ENCODE data around the gene MRPS33.

The MRPS33 gene

DNA sequence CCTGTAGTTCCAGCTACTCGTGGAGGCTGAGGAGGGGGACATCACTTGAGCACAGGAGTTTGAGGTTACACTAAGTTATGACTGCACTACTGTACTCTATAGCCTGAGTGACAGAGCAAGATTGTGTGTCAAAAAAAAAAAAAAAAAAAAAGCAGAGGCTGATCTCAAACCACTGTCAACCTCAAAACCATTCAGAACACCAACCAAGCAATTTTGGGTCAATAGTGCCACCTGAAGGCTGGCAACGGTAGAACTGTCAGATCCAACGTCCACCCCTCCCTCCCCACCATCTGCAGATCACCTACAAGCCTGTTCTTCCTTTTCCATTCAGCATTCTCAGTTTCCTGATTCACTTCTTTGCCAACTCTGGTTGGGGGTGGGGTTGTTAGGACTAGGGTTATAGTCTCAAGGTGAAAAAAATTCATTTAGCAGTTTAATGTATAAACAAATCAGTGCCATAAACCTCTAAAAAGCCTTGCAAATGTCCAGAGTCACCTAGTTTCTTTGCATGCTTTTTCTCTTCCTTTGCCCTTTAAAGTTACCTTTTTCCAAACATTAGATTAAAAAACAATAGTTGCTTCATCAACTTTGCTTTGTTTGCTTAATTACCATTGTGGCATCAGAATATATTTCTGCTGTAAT lies 2.6 kb downstream of the MRPS33 start:
- DNase-seq (ENCODE audit: low read depth): peak; percentile 76
- H3K4me3 ChIP-seq (ENCODE audit: low read depth, low read length): no peak overlapping the region
- TF ChIP-seq, protein P1, sequence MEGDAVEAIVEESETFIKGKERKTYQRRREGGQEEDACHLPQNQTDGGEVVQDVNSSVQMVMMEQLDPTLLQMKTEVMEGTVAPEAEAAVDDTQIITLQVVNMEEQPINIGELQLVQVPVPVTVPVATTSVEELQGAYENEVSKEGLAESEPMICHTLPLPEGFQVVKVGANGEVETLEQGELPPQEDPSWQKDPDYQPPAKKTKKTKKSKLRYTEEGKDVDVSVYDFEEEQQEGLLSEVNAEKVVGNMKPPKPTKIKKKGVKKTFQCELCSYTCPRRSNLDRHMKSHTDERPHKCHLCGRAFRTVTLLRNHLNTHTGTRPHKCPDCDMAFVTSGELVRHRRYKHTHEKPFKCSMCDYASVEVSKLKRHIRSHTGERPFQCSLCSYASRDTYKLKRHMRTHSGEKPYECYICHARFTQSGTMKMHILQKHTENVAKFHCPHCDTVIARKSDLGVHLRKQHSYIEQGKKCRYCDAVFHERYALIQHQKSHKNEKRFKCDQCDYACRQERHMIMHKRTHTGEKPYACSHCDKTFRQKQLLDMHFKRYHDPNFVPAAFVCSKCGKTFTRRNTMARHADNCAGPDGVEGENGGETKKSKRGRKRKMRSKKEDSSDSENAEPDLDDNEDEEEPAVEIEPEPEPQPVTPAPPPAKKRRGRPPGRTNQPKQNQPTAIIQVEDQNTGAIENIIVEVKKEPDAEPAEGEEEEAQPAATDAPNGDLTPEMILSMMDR (IDR thresholded peaks at IDR 0.05; ENCODE audit: insufficient read depth, low read depth, low read length, missing control alignments): peak; percentile 64

DNA sequence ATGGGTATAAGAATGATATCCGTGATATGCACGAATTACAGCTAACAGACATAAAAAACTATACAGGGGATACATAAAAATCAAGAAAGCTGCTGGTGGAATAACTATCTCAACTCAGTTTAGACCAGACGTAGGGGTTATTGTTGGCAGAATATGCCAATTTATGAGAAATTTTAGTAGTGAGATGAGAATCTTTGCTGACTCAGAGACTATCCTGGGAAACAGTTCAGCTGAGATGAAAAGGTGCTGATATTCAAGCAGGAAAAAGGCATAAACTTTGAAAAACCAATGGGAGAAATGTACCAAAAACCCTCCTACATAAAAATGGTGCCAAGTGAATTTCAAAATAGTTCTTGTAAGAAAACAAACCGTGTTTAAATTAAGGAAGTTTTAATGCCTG lies 3.3 kb downstream of the MRPS33 start:
- H3K4me3 ChIP-seq (ENCODE audit: low read depth, low read length): no peak overlapping the region
- TF ChIP-seq, protein P1 (IDR thresholded peaks at IDR 0.05; ENCODE audit: insufficient read depth, low read depth, low read length, missing control alignments): no peak
- no peak for DNase-seq (ENCODE audit: low read depth)

DNA sequence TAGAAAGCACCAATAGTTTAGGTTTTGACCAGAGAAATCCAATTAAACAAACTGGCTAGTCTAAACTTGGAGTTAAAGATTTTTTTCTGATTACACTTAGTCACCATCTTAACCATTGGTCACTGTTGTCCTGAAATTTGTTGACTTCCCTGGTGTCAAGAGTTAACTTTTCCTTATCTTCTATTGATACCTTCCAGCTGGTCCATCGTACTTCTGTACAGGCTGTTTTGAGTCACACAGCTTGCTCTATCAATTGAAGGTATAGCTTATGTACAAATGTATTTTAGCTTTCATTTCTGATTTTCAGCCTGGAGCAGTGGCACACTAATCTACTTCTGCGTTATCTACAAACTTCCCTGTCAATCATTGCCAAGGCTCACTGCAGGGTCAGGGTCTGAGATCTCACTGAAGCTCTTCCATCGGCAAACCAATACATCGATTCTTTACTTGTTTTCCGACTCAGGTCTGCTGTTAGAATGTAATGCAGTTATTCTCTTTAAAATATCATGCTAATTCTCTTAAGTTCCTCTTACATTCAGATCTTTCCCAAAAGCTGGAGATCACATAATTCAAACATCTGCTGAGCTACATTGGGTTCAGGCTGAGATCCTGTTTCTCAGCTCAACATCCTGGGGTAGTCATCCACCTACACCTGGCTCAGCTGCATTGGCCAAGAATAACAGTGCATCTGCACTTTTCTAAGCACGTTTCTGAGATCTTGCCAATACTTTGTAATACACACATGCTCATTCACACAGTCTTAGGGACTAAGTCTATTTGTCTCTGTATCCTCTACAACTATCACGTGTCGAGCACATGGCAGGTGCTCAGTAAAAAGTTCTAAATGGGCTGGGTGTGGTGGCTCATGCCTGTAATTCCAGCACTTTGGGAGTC lies 11.3 kb downstream of the MRPS33 start:
- DNase-seq (ENCODE audit: low read depth): no peak
- TF ChIP-seq, protein P1 (IDR thresholded peaks at IDR 0.05; ENCODE audit: insufficient read depth, low read depth, low read length, missing control alignments): no peak
- no peak overlapping the region for H3K4me3 ChIP-seq (ENCODE audit: low read depth, low read length)

DNA sequence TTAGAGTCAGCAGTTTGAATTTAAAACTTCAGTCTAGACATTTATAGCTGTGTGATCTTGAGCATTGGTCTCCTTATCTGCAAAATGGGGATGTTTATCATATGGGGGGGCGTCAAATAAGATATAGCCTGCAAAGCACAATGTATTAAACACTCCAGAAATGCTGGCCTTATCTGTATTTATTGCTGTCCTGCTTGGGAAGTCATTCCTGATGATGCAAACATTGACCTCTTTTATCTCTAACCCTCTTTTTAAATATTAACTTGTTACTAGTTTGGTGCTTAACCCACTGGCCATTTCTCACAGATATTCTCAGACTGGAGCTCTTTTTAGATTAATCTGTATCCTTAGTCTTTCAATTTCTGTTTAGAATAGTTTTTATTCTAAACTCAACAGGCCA lies 13.2 kb downstream of the MRPS33 start:
- TF ChIP-seq, protein P1 (IDR thresholded peaks at IDR 0.05; ENCODE audit: insufficient read depth, low read depth, low read length, missing control alignments): no peak
- no peak overlapping the region for H3K4me3 ChIP-seq (ENCODE audit: low read depth, low read length)
- no peak for DNase-seq (ENCODE audit: low read depth)

DNA sequence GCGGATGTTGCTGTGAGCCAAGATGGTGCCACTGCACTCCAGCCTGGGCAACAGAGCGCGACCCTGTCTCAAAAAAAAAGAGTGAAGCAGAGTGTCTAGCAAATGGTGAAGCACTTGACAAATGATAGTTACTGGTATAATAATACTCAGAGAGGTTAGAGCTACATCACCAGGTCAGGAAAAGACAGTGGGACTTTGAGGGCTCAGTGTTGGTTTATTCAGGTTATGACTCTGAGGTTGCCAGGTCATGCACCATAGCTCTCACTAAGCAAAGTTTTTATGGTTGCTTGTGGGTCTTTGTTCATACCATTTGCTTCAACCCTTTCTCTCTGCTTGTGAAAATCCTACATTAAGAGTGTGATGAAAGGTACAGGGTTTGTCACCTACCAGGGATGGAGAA lies 13.6 kb downstream of the MRPS33 start:
- TF ChIP-seq, protein P1 (IDR thresholded peaks at IDR 0.05; ENCODE audit: insufficient read depth, low read depth, low read length, missing control alignments): no peak
- no peak for DNase-seq (ENCODE audit: low read depth)

DNA sequence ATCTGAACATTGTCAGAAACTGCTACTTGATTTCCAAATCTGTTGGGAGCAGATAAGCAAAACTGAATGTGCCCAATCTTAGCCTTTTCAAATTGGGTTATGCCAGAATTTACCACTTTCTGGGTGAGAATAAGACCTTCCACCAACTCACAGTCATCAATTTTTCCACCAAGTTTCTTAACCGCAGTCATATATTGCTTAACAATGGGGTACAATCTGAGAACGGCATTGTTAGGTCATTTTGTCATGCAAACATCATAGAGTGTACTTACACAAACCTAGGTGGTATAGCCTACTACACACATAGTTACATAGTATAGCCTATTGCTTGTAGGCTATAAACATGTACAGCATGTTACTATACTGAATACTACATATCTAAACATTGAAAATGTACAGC lies 16.0 kb downstream of the MRPS33 start:
- no peak for DNase-seq (ENCODE audit: low read depth)
- H3K4me3 ChIP-seq (ENCODE audit: low read depth, low read length): no peak overlapping the region
- TF ChIP-seq, protein P1 (IDR thresholded peaks at IDR 0.05; ENCODE audit: insufficient read depth, low read depth, low read length, missing control alignments): no peak

More for the DNA sequence above, 13.6 kb downstream of the MRPS33 start:
- no peak overlapping the region for H3K4me3 ChIP-seq (ENCODE audit: low read depth, low read length)

Data from GM12865 (cell line).